Measurements from ENCODE around the gene THOC6. TPM values are rescaled to one million over a fixed set of nuclear protein-coding genes. Genes with fewer than 3 reads are reported as not detected.

Gene THOC6
- total and polyA plus RNA-seq, 9 of the 15 experiments (the other 6 are each of a cell fraction or from before 2014, with no cell fraction given), result 2.5 to 65.4 (median 42.3) TPM

GRCh38 chr16:3076577-3076976 lies 52.7 kb downstream of the THOC6 start:
- CTCF ChIA-PET (ENCODE audit: low intra/inter-chr PET ratio), result no interaction called here
- no peak overlapping the region for H3K4me2 ChIP-seq (ENCODE audit: insufficient read depth, low read length)
- peaks cover 9 to 18% of the 10 kb centered on the region in 2 experiments for H3K27me3 ChIP-seq (ENCODE audit: control insufficient read depth in 2 of 2, insufficient read depth in 2 of 2, low read length in 2 of 2)
- no peaks in the 10 kb centered on the region for H3K36me3 ChIP-seq (ENCODE audit: control insufficient read depth, insufficient read depth, low read length)
- H3K9me1 ChIP-seq (ENCODE audit: control insufficient read depth, insufficient read depth, low read length), result no peaks in the 10 kb centered on the region
- H3K4me1 ChIP-seq (replicated peaks in 1 of 2; ENCODE audit: control insufficient read depth in 2 of 2, insufficient read depth in 2 of 2, low read length in 2 of 2), result peaks cover 6 to 10% of the 10 kb centered on the region in 2 experiments; a peak in 4 of 5 replicates
- POLR2A ChIA-PET, result interaction anchor here (0.8 to 1.3 kb wide), 3 partner anchors 11 to 17 kb away, joined by 3 to 5 read pairs (median 3); no protein-coding TSS in a partner anchor
- 19% methylated on average over 6 of the region's 6 CpGs for WGBS (ENCODE audit: insufficient coverage, low coverage, missing lambda C conversion rate)
- no peaks in the 10 kb centered on the region for H3K79me2 ChIP-seq (ENCODE audit: control insufficient read depth, insufficient read depth, low read length)
- no peaks in the 10 kb centered on the region for H4K20me1 ChIP-seq (replicated peaks; ENCODE audit: control insufficient read depth, insufficient read depth, low read length)
- intact Hi-C loops (cut with micrococcal nuclease) (no loop called here), in situ Hi-C loops (cut with MboI) (no loop called here)
- H3K4me3 ChIP-seq, result no peak overlapping the region
- no peak overlapping the region for H2AFZ ChIP-seq (ENCODE audit: low read depth, low read length)
- H3K9me3 ChIP-seq (replicated peaks; ENCODE audit: control insufficient read depth, insufficient read depth, low read depth, low read length), result no peaks in the 10 kb centered on the region
- FAIRE-seq (no peak), DNase-seq (ENCODE audit: extremely low read depth in 1 of 4, low spot score in 3 of 4) (peak in 1 of 4 experiments; percentile 3), ATAC-seq (no peak)
- BruUV-seq (replicated peaks), result no TSS peak
- no peak overlapping the region for H3K9ac ChIP-seq (ENCODE audit: insufficient read depth in 1 of 2, low read depth in 2 of 2, low read length in 2 of 2)
- H3K27ac ChIP-seq (ENCODE audit: extremely low read depth, low read depth, low read length), result no peak overlapping the region
- TF ChIP-seq, protein P1, sequence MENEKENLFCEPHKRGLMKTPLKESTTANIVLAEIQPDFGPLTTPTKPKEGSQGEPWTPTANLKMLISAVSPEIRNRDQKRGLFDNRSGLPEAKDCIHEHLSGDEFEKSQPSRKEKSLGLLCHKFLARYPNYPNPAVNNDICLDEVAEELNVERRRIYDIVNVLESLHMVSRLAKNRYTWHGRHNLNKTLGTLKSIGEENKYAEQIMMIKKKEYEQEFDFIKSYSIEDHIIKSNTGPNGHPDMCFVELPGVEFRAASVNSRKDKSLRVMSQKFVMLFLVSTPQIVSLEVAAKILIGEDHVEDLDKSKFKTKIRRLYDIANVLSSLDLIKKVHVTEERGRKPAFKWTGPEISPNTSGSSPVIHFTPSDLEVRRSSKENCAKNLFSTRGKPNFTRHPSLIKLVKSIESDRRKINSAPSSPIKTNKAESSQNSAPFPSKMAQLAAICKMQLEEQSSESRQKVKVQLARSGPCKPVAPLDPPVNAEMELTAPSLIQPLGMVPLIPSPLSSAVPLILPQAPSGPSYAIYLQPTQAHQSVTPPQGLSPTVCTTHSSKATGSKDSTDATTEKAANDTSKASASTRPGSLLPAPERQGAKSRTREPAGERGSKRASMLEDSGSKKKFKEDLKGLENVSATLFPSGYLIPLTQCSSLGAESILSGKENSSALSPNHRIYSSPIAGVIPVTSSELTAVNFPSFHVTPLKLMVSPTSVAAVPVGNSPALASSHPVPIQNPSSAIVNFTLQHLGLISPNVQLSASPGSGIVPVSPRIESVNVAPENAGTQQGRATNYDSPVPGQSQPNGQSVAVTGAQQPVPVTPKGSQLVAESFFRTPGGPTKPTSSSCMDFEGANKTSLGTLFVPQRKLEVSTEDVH (IDR thresholded peaks at IDR 0.05; ENCODE audit: low read depth, partially characterized antibody), result no peak
- TF ChIP-seq PML (IDR thresholded peaks at IDR 0.05; ENCODE audit: low read length), result no peak
- TF ChIP-seq, protein P2, sequence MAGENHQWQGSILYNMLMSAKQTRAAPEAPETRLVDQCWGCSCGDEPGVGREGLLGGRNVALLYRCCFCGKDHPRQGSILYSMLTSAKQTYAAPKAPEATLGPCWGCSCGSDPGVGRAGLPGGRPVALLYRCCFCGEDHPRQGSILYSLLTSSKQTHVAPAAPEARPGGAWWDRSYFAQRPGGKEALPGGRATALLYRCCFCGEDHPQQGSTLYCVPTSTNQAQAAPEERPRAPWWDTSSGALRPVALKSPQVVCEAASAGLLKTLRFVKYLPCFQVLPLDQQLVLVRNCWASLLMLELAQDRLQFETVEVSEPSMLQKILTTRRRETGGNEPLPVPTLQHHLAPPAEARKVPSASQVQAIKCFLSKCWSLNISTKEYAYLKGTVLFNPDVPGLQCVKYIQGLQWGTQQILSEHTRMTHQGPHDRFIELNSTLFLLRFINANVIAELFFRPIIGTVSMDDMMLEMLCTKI (IDR thresholded peaks at IDR 0.05; ENCODE audit: partially characterized antibody), result no peak
- no peak for TF ChIP-seq MXD1 (CRISPR knock-in tag; IDR thresholded peaks at IDR 0.05; ENCODE audit: borderline replicate concordance, poor library complexity, severe bottlenecking)
- no peak for TF ChIP-seq HNRNPL (IDR thresholded peaks at IDR 0.05; ENCODE audit: low read depth, low read length)
- TF ChIP-seq MTF1 (CRISPR knock-in tag; IDR thresholded peaks at IDR 0.05; ENCODE audit: borderline replicate concordance), result no peak
- TF ChIP-seq PCBP2 (IDR thresholded peaks at IDR 0.05; ENCODE audit: low read depth, low read length, poor library complexity, severe bottlenecking), result no peak
- TF ChIP-seq, protein P3, sequence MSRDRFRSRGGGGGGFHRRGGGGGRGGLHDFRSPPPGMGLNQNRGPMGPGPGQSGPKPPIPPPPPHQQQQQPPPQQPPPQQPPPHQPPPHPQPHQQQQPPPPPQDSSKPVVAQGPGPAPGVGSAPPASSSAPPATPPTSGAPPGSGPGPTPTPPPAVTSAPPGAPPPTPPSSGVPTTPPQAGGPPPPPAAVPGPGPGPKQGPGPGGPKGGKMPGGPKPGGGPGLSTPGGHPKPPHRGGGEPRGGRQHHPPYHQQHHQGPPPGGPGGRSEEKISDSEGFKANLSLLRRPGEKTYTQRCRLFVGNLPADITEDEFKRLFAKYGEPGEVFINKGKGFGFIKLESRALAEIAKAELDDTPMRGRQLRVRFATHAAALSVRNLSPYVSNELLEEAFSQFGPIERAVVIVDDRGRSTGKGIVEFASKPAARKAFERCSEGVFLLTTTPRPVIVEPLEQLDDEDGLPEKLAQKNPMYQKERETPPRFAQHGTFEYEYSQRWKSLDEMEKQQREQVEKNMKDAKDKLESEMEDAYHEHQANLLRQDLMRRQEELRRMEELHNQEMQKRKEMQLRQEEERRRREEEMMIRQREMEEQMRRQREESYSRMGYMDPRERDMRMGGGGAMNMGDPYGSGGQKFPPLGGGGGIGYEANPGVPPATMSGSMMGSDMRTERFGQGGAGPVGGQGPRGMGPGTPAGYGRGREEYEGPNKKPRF (IDR thresholded peaks at IDR 0.05; ENCODE audit: low read depth, low read length), result no peak
- TF ChIP-seq TAL1 (IDR thresholded peaks at IDR 0.05), result no peak
- no peak for TF ChIP-seq ZKSCAN1 (IDR thresholded peaks at IDR 0.05; ENCODE audit: low read depth, low read length)
- TF ChIP-seq ZNF347 (CRISPR knock-in tag; IDR thresholded peaks at IDR 0.05; ENCODE audit: low read depth), result no peak
- TF ChIP-seq JUNB (CRISPR knock-in tag; conservative IDR thresholded peaks at IDR 0.05), result no peak
- no peak for TF ChIP-seq TOE1 (IDR thresholded peaks at IDR 0.05; ENCODE audit: borderline replicate concordance)
- TF ChIP-seq TOE1 (CRISPR knock-in tag; IDR thresholded peaks at IDR 0.05; ENCODE audit: borderline replicate concordance, low read depth), result no peak
- no peak for TF ChIP-seq ZEB2 (IDR thresholded peaks at IDR 0.05)
- TF ChIP-seq TSC22D4 (tag; IDR thresholded peaks at IDR 0.05), result no peak
- no peak for TF ChIP-seq ARID2 (IDR thresholded peaks at IDR 0.05)

Measured in K562 (cell line).